Purkinje cell (primary cell): ENCODE results near the gene PCDHA4. TPM values are rescaled to one million over a fixed set of nuclear protein-coding genes. Genes with fewer than 3 reads are reported as not detected.

Experiments used
- polyA plus RNA-seq: library from polyadenylated mRNA; unstranded; fragments of >200 nt; fragmentation: Nextera tagmentation; gene quantifications from 2 replicates; pipeline ENCODE4 v1.2.1, GENCODE V29; 2014

PCDHA4 gene
- polyA plus RNA-seq = 0.62 and 10.7 TPM in 2 replicates

DNA sequence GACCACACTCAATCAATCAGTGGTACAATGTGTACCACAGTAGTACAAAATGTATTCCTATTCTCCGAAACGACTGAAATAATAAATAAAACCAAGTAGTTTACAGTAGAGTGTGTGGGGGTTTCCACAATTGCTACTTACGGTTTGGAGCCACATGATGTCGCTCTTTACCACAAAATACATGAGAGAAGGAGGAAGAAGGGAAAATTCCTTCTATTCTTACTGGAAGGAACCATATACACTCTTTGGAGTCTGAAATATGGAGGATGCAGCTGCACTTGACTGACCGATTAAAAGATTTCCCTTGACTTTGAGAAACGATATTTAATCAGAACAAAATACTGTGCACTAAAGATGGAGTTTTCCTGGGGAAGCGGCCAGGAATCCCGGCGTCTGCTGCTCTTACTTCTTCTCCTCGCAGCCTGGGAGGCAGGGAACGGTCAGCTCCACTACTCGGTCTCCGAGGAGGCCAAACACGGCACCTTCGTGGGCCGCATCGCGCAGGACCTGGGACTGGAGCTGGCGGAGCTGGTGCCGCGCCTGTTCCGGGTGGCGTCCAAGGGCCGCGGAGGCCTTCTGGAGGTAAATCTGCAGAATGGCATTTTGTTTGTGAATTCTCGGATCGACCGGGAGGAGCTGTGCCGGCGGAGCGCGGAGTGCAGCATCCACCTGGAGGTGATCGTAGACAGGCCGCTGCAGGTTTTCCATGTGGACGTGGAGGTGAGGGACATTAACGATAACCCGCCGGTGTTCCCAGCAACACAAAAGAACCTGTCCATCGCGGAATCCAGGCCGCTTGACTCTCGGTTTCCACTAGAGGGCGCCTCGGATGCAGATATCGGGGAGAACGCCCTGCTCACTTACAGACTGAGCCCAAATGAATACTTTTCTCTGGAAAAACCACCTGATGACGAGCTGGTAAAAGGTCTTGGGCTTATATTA lies at the start of gene PCDHA4:
Gene PCDHA4 (plus strand): TSS at position 235 of the 942 bp plus-strand sequence.

DNA sequence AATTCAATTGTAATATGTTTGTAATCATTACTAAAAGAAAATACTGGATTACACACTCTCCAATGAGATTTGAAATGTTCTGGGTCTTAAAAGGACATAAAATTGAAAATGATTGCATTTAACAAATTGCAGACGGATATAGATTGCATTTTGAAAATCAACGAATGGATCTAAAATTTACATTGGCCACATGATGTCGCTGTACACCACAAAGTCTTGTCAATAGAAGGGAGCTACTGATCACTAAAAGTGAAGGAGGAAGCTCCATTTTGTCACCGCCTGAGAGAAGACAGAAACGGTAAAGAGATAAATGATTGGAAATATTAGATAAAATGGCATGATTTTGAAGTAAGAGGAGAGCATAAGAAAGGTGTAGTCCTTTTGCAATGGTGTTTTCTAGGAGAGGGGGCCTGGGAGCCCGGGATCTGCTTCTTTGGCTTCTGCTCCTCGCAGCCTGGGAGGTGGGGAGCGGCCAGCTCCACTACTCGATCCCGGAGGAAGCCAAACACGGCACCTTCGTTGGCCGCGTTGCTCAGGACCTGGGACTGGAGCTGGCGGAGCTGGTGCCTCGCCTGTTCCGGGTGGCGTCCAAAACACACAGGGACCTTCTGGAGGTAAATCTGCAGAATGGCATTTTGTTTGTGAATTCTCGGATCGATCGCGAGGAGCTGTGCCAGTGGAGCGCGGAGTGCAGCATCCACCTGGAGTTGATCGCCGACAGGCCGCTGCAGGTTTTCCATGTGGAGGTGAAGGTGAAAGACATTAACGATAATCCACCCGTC lies 20.8 kb upstream of the PCDHA4 start, which contains the start of gene PCDHA1:
Gene PCDHA1 (plus strand): TSS at position 236 of the 782 bp plus-strand sequence.

DNA sequence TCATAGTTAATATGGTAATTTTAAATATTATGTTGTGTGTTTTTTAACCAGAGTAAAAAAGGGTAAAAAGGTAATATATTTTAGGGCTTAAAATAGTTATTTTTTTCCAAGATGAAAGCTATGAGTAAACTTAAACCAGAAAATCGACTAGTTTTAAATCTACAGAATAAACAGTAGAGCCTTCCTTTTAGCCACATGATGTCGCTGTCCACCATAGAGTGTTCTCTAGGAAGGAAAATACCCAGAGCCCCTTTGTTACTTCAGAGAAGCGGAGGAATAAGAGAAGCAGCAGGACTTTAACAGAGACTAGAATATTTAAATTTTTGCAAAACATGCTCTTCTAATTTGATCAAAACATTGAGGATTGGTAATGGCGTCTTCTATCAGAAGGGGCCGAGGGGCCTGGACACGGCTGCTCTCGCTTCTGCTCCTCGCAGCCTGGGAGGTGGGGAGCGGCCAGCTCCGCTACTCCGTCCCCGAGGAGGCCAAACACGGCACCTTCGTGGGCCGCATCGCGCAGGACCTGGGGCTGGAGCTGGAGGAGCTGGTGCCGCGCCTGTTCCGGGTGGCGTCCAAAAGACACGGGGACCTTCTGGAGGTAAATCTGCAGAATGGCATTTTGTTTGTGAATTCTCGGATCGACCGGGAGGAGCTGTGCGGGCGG lies 12.1 kb upstream of the PCDHA4 start, which contains the start of gene PCDHA2:
Gene PCDHA2 (plus strand): TSS at position 258 of the 664 bp plus-strand sequence.

DNA sequence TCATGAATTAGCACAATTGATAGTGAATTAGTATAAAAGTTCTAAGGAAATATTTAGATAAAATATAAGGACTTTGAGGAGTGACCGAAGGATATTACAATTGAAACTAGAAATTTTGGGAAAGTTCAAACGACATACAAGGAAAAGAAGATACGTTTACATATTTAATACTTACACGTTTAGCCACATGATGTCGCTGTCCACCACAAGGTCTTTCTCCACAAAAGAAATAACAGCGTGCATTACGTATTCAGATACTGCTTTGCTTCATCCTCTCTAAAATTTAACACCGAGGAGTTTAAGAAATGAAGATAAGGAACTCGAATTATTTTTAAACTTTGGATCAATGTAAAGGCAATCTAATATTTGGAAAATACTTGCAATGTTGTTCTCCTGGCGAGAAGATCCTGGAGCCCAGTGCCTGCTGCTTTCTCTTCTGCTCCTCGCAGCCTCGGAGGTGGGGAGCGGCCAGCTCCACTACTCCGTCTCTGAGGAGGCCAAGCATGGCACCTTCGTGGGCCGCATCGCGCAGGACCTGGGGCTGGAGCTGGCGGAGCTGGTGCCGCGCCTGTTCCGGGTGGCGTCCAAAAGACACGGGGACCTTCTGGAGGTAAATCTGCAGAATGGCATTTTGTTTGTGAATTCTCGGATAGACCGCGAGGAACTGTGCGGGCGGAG lies 5.9 kb upstream of the PCDHA4 start, which contains the start of gene PCDHA3:
Gene PCDHA3 (plus strand): TSS at position 242 of the 678 bp plus-strand sequence.

DNA sequence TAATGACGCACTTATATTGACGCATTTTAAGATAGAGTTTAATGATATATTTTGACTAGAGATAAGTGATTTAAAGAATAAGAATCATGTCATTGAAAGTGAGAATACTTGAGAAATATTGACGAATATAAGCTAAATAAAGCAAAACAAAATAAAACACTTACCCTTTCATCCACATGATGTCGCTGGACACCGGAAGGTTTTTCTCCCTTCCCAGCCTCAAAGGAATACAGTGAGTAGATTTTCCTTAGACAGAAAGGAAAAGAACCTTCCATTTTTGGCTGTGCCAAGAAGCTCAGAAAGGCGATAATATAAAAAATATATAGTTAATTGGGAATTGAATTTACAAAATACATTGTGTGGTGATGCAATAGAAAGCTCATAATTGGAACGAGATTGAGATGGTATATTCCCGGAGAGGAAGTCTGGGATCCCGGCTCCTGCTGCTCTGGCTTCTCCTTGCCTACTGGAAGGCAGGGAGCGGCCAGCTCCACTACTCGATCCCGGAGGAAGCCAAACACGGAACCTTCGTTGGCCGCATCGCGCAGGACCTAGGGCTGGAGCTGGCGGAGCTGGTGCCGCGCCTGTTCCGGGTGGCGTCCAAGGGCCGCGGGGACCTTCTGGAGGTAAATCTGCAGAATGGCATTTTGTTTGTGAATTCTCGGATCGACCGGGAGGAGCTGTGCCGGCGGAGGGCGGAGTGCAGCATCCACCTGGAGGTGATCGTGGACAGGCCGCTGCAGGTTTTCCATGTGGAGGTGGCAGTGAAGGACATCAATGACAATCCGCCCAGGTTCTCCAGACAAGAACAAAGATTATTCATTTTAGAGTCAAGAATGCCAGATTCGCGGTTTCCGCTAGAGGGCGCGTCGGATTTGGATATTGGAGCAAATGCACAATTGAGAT lies 14.8 kb downstream of the PCDHA4 start, which contains the start of gene PCDHA5:
Gene PCDHA5 (plus strand): TSS at position 239 of the 906 bp plus-strand sequence.

DNA sequence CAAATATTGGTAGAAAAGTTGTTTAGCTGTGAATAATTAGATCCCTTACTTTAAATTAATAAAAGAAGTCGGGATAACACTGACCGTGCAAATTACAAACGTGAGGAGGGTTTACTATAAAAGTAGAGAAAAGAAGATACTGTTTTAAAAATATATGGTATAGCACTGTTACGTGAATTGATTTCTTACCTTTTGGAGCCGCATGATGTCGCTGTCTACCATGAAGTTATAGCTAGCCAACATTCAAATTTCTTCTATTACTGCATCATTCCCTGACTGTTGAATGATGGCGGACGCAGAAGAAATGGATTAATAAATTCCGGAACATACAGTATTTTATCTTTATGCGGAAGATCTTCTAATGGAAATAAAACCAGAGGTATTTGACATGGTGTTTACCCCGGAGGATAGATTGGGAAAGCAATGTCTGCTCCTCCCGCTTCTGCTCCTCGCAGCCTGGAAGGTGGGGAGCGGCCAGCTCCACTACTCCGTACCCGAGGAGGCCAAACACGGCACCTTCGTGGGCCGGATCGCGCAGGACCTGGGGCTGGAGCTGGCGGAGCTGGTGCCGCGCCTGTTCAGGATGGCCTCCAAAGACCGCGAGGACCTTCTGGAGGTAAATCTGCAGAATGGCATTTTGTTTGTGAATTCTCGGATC lies 21.0 kb downstream of the PCDHA4 start, which contains the start of gene PCDHA6:
Gene PCDHA6 (plus strand): TSS at position 257 of the 658 bp plus-strand sequence. CDS start 132 bp downstream, at position 389.

DNA sequence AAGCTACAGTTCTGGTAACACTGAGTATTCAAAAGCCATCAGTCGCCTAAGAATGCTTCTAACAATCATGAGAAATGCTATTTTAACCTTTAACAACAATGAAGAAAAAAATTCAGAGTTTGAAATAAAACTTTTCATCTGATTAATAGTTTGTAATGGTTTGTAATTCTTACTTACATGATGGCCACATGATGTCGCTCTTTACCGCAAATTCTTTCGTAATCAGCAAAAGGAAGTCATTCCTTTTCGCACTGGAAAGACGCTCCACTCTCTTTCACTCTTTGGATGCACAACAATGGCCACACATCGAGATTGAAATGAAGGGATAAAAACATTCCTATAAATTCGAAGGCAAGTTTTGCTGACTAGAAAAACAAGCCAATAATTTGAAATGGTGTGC lies 27.1 kb downstream of the PCDHA4 start, which contains the start of gene PCDHA7:
Gene PCDHA7 (plus strand): TSS at position 277 of the 400 bp plus-strand sequence. CDS start 115 bp downstream, at position 392.

DNA sequence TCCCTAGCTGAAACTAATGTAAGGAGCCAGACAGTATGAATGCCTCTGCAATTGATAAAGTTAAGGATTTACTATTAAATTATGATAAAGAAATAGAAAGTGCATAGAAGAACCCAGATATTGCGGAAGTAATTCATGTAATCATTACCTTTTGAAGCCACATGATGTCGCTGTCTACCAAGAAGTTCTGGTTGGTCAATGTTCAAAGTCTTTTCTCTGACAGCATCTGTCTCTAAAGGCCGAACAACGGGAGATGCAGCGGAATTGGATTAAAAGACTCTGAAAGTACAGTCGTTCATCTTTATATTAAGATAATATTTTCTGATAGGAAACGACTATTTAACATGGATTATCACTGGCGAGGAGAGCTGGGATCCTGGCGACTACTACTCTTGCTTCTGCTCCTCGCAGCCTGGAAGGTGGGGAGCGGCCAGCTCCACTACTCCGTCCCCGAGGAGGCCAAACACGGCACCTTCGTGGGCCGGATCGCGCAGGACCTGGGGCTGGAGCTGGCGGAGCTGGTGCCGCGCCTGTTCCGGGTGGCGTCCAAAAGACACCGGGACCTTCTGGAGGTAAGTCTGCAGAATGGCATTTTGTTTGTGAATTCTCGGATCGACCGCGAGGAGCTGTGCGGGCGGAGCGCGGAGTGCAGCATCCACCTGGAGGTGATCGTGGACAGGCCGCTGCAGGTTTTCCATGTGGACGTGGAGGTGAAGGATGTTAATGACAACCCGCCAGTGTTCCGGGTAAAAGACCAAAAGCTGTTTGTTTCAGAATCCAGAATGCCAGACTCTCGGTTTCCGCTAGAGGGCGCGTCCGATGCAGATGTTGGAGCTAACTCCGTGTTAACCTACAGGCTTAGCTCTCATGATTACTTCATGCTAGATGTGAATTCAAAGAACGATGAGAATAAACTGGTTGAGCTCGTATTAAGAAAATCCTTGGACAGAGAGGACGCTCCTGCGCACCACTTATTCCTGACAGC lies 34.4 kb downstream of the PCDHA4 start, which contains the start of gene PCDHA8:
Gene PCDHA8 (plus strand): TSS at position 210 of the 985 bp plus-strand sequence. CDS start 135 bp downstream, at position 345.

DNA sequence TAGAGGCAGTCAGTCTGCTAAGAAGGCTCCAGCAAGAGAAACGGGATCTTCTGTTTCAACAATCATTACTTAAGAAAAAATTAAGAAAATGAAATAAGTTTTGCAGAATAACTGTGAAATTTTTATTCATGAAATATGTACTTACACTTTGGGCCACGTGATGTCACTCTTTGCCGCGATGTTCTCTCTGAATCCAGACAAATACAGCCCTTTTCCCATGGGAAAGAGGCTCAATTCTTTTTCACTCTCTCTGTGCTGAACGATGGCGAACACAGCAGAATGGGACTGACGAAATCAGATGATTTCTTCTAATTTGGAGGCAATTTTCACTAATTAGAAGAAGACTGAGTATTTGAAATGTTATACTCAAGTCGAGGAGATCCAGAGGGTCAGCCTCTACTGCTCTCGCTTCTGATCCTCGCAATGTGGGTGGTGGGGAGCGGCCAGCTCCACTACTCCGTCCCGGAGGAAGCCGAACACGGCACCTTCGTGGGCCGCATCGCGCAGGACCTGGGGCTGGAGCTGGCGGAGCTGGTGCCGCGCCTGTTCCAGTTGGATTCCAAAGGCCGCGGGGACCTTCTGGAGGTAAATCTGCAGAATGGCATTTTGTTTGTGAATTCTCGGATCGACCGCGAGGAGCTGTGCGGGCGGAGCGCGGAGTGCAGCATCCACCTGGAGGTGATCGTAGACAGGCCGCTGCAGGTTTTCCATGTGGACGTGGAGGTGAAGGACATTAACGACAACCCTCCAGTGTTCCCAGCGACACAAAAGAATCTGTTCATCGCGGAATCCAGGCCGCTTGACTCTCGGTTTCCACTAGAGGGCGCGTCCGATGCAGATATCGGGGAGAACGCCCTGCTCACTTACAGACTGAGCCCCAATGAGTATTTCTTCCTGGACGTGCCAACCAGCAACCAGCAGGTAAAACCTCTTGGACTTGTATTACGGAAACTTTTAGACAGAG lies 41.6 kb downstream of the PCDHA4 start, which contains the start of gene PCDHA9:
Gene PCDHA9 (plus strand): TSS at position 244 of the 964 bp plus-strand sequence. CDS start 114 bp downstream, at position 358.

DNA sequence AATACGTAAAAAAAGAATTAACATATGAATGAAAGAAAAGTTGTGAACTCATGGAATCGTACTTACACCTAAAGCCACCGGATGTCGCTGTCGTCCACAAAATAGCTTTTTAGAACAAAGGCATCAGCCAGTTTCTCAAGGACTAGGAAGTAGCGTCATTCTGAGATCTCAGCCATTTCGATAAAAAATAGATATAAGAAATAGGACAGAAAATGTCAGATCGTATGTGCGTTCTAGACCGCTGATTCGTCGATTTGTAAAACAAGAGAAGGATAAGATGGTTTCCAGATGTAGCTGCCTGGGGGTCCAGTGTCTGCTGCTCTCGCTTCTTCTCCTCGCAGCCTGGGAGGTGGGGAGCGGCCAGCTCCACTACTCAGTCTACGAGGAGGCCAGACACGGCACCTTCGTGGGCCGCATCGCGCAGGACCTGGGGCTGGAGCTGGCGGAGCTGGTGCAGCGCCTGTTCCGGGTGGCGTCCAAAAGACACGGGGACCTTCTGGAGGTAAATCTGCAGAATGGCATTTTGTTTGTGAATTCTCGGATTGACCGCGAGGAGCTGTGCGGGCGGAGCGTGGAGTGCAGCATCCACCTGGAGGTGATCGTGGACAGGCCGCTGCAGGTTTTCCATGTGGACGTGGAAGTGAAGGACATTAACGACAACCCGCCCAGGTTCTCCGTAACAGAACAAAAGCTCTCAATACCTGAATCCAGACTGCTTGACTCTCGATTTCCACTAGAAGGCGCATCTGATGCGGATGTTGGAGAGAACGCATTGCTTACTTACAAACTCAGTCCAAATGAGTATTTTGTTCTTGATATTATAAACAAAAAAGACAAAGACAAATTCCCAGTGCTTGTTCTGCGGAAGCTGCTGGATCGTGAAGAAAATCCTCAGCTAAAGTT lies 49.2 kb downstream of the PCDHA4 start, which contains the start of gene PCDHA10:
Gene PCDHA10 (plus strand): TSS at position 126 of the 903 bp plus-strand sequence. CDS start 152 bp downstream, at position 278.

Other genes with a start within 250 kb of the PCDHA4 start
- 50.0 and 58.4 TPM in 2 replicates for gene SRA1, start 249.6 kb upstream of the PCDHA4 start, polyA plus RNA-seq
- gene APBB3, start 242.5 kb upstream of the PCDHA4 start, polyA plus RNA-seq = 15.8 and 19.0 TPM in 2 replicates
- 8.9 and 9.9 TPM in 2 replicates for gene SLC35A4, start 242.2 kb upstream of the PCDHA4 start, polyA plus RNA-seq
- gene CD14, start 173.9 kb upstream of the PCDHA4 start, polyA plus RNA-seq = 3.2 and 5.5 TPM in 2 replicates
- 0.35 TPM in 1 of 2 replicates, not detected in the other for gene TMCO6, start 167.6 kb upstream of the PCDHA4 start, polyA plus RNA-seq
- gene NDUFA2, start 159.4 kb upstream of the PCDHA4 start, polyA plus RNA-seq = 580 and 589 TPM in 2 replicates
- 95.1 and 132 TPM in 2 replicates for gene IK, start 159.2 kb upstream of the PCDHA4 start, polyA plus RNA-seq
- gene WDR55, start 142.2 kb upstream of the PCDHA4 start, polyA plus RNA-seq = 5.1 and 5.7 TPM in 2 replicates
- gene DND1, start 133.5 kb upstream of the PCDHA4 start, polyA plus RNA-seq = not detected in 2 replicates
- 68.3 and 76.9 TPM in 2 replicates for gene HARS1, start 115.7 kb upstream of the PCDHA4 start, polyA plus RNA-seq
- gene HARS2, start 115.6 kb upstream of the PCDHA4 start, polyA plus RNA-seq = 9.2 and 12.1 TPM in 2 replicates
- gene ZMAT2, start 106.6 kb upstream of the PCDHA4 start, polyA plus RNA-seq = 44.8 and 45.9 TPM in 2 replicates
- 5.3 and 10.1 TPM in 2 replicates for gene PCDHA1, start 20.9 kb upstream of the PCDHA4 start, polyA plus RNA-seq
- gene PCDHA2, start 12.2 kb upstream of the PCDHA4 start, polyA plus RNA-seq = not detected in 2 replicates
- 3.8 TPM in 1 of 2 replicates, not detected in the other for gene PCDHA3, start 6.0 kb upstream of the PCDHA4 start, polyA plus RNA-seq
- gene PCDHA5, start 14.5 kb downstream of the PCDHA4 start, polyA plus RNA-seq = 1.5 and 6.3 TPM in 2 replicates
- 4.0 and 5.4 TPM in 2 replicates for gene PCDHA6, start 20.9 kb downstream of the PCDHA4 start, polyA plus RNA-seq
- 0.39 and 0.71 TPM in 2 replicates for gene PCDHA7, start 27.2 kb downstream of the PCDHA4 start, polyA plus RNA-seq
- gene PCDHA8, start 34.1 kb downstream of the PCDHA4 start, polyA plus RNA-seq = 1.4 TPM in 1 of 2 replicates, not detected in the other
- gene PCDHA9, start 41.3 kb downstream of the PCDHA4 start, polyA plus RNA-seq = 0.07 and 0.16 TPM in 2 replicates
- gene PCDHA10, start 48.8 kb downstream of the PCDHA4 start, polyA plus RNA-seq = 13.4 and 23.1 TPM in 2 replicates
- gene PCDHA11, start 61.9 kb downstream of the PCDHA4 start, polyA plus RNA-seq = 2.2 and 2.8 TPM in 2 replicates
- 1.1 and 1.2 TPM in 2 replicates for gene PCDHA12, start 68.2 kb downstream of the PCDHA4 start, polyA plus RNA-seq
- gene PCDHA13, start 75.1 kb downstream of the PCDHA4 start, polyA plus RNA-seq = 12.7 and 31.9 TPM in 2 replicates
- 11.6 and 30.0 TPM in 2 replicates for gene PCDHAC1, start 119.2 kb downstream of the PCDHA4 start, polyA plus RNA-seq
- gene PCDHAC2, start 159.4 kb downstream of the PCDHA4 start, polyA plus RNA-seq = 22.6 and 36.9 TPM in 2 replicates
- not detected in 2 replicates for gene PCDHB1, start 244.3 kb downstream of the PCDHA4 start, polyA plus RNA-seq